H1 (cell line): ENCODE results near the gene MAN1A2.

ENCODE experiments used
- CEBPB ChIP-seq: IDR thresholded peaks from 2 replicates; pipeline ENCODE4 v1.6.1; 2012; ENCODE audit warnings: low read depth, low read length
- CTCF ChIP-seq, 3 experiments: IDR thresholded peaks; 1 replicate in 2 of 3; 2 replicates in 1 of 3; pipeline versions ENCODE4 v1.5.1 to v1.6.1; 2011; ENCODE audit warnings: low read length in 3 of 3, mild to moderate bottlenecking in 3 of 3, inconsistent platforms in 2 of 3, low read depth in 1 of 3, moderate library complexity in 1 of 3; ENCODE audit not compliant: insufficient read depth in 1 of 3; ENCODE audit errors: control extremely low read depth in 1 of 3
- FOSL1 ChIP-seq: IDR thresholded peaks from 2 replicates; pipeline ENCODE4 v1.6.1; 2011; ENCODE audit warnings: mild to moderate bottlenecking, low read depth, low read length, moderate library complexity; ENCODE audit not compliant: insufficient read depth
- JUND ChIP-seq: IDR thresholded peaks from 2 replicates; pipeline ENCODE4 v1.6.1; 2011; ENCODE audit warnings: mild to moderate bottlenecking, improper control_type of control experiment, low read length
- MAFK ChIP-seq: IDR thresholded peaks from 2 replicates; pipeline ENCODE4 v1.6.1; 2012; ENCODE audit warnings: low read depth, mild to moderate bottlenecking, improper control_type of control experiment, low read length
- POLR2A ChIP-seq, 2 experiments: IDR thresholded peaks; 1 replicate in 1 of 2; 2 replicates in 1 of 2; pipeline ENCODE4 v1.6.1; 2011; ENCODE audit warnings: low read depth in 2 of 2, low read length in 2 of 2, mild to moderate bottlenecking in 2 of 2; ENCODE audit errors: control extremely low read depth in 1 of 2
- POLR2AphosphoS5 ChIP-seq: IDR thresholded peaks from 2 replicates; pipeline ENCODE4 v1.6.1; 2011; ENCODE audit warnings: low read depth, low read length
- SIN3A ChIP-seq, 2 experiments: IDR thresholded peaks in 1 of 2; conservative IDR thresholded peaks in 1 of 2; 2 replicates each; pipeline ENCODE4 v1.6.1; 2011 to 2012; ENCODE audit warnings: low read length in 2 of 2, improper control_type of control experiment in 1 of 2, low read depth in 1 of 2, mild to moderate bottlenecking in 1 of 2
- TCF12 ChIP-seq: IDR thresholded peaks from 2 replicates; pipeline ENCODE4 v1.6.1; 2011; ENCODE audit warnings: low read depth, mild to moderate bottlenecking, low read length

DNA sequence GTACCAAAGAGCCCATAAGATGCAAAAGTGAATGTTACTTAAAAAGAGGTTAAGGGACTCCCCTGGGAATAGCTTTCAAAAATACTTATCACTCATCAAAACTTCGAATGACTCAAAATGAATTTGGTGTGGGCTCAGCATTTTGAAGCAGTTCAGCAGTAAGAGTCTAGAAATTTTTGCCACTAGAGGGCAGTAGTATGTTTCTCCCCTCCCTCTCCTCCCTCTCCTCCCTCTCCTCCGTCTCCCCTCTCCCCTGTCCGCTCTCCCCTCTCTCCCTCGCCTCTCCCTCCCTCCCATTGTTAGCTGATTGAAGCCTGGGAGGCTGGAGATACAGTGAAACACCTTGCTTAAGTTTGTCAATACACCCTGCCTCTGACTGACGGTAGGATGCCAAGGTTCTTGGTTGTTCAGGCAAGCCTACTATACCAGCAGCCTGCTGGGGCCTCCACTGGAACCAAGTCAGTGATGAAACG, 167.8 kb downstream of the MAN1A2 start:
- TF ChIP-seq POLR2AphosphoS5 (no peak), CTCF (IDR thresholded peaks at IDR 0.05; ENCODE audit: control extremely low read depth in 1 of 3, insufficient read depth in 1 of 3, low read depth in 1 of 3, low read length in 3 of 3) (peak; percentile 28 to 72 (median 47)), FOSL1 (no peak), JUND (no peak), POLR2A (IDR thresholded peaks at IDR 0.05; ENCODE audit: control extremely low read depth in 1 of 2, low read depth in 2 of 2, low read length in 2 of 2) (no peak), MAFK (no peak), CEBPB (no peak), SIN3A (conservative IDR thresholded peaks at IDR 0.05 in 1 of 2, IDR thresholded peaks at IDR 0.05 in 1 of 2; ENCODE audit: low read depth in 1 of 2, low read length in 2 of 2) (0 out of 4 replicates have a peak, but pooled peaks of 1 of the 2 experiments have one; percentile 21), TCF12 (no peak)
